ENCODE results near the gene CDC42EP2.

- no peak for TF ChIP-seq CTCF (IDR thresholded peaks at IDR 0.05)
- no peak for TF ChIP-seq POLR2A (IDR thresholded peaks at IDR 0.05)
These were observed 24.1 kb upstream of the CDC42EP2 start for GRCh38 chr11:65290448-65291165.

Data from lower leg skin (tissue), 3 donors.